SU-DHL-6 (cell line): ENCODE data around the gene CHFR.

Experiments
- H2AFZ ChIP-seq: fragments of 200-600 bp; sonication (generic); 2 replicates; pipeline ENCODE4 v1.6.1; 2014; ENCODE audit warnings: low read depth, mild to moderate bottlenecking, moderate library complexity, mixed read lengths, antibody characterized with exemption, low read length; ENCODE audit not compliant: severe bottlenecking
- H3F3A ChIP-seq: fragments of 200-600 bp; shearing (Covaris generic); 2 replicates; pipeline ENCODE4 v1.6.0; 2016; ENCODE audit warnings: antibody characterized with exemption, mild to moderate bottlenecking; ENCODE audit not compliant: insufficient read depth
- H3K27ac ChIP-seq: fragments of 200-600 bp; sonication (generic); 2 replicates; pipeline ENCODE4 v1.5.1; 2016; ENCODE audit warnings: low read depth, mild to moderate bottlenecking, low read length, moderate library complexity, mixed read lengths
- H3K27me3 ChIP-seq: fragments of 200-600 bp; sonication (generic), shearing (Covaris generic); 2 replicates; pipeline ENCODE4 v1.6.0; 2014; ENCODE audit warnings: mild to moderate bottlenecking, low read length
- H3K36me3 ChIP-seq: fragments of 200-600 bp; sonication (generic); 2 replicates; pipeline ENCODE4 v1.6.1; 2014; ENCODE audit warnings: mild to moderate bottlenecking, low read length, mixed read lengths
- H3K4me2 ChIP-seq: fragments of 300-600, 200-600 bp; shearing (Covaris generic), sonication (generic); 2 replicates; pipeline ENCODE4 v1.6.0; 2014; ENCODE audit warnings: low read length, low read depth, mild to moderate bottlenecking; ENCODE audit not compliant: poor library complexity, severe bottlenecking
- H3K4me3 ChIP-seq: fragments of 200-600 bp; sonication (generic); 2 replicates; pipeline ENCODE4 v1.5.1; 2014; ENCODE audit warnings: antibody characterized with exemption, low read length, mild to moderate bottlenecking, mixed read lengths; ENCODE audit not compliant: insufficient read depth, poor library complexity, severe bottlenecking
- H3K79me2 ChIP-seq: fragments of 200-600 bp; sonication (generic); 2 replicates; pipeline ENCODE4 v1.6.1; 2014; ENCODE audit warnings: mild to moderate bottlenecking, low read length, moderate library complexity; ENCODE audit not compliant: insufficient read depth
- H3K9ac ChIP-seq: fragments of 200-600 bp; sonication (generic); 2 replicates; pipeline ENCODE4 v1.7.0; 2014; ENCODE audit warnings: mild to moderate bottlenecking, low read length
- H3K9me2 ChIP-seq: fragments of 200-600 bp; sonication (generic); replicated peaks from 2 replicates; pipeline ENCODE4 v1.6.1; 2014; ENCODE audit warnings: low read length; ENCODE audit not compliant: insufficient read depth
- H3K9me3 ChIP-seq: fragments of 200-600 bp; sonication (generic); 2 replicates; pipeline ENCODE4 v1.6.1; 2014; ENCODE audit warnings: low read length, mixed read lengths; ENCODE audit not compliant: insufficient read depth
- H4K20me1 ChIP-seq: fragments of 200-600 bp; sonication (generic); 2 replicates; pipeline ENCODE4 v1.6.1; 2014; ENCODE audit warnings: low read depth, mild to moderate bottlenecking, antibody characterized with exemption, low read length, moderate library complexity, mixed read lengths
- CTCF ChIP-seq: fragments of 200-600 bp; sonication (generic); IDR thresholded peaks from one replicate; pipeline ENCODE4 v1.5.1; 2017; ENCODE audit warnings: antibody characterized with exemption, mild to moderate bottlenecking, low read length, moderate library complexity; ENCODE audit not compliant: insufficient read depth, poor library complexity, severe bottlenecking
- EZH2phosphoT487 ChIP-seq: fragments of 200-600 bp; sonication (generic), shearing (Covaris generic); conservative IDR thresholded peaks from 2 replicates; pipeline ENCODE4 v1.6.1; 2018; ENCODE audit warnings: mild to moderate bottlenecking, antibody characterized with exemption, low read length, moderate library complexity, mixed read lengths

The CHFR gene

GRCh38 chr12:132922676-132923075, 35.3 kb upstream of the CHFR start:
- no peaks in the 10 kb centered on the region for H4K20me1 ChIP-seq
- H3K4me3 ChIP-seq: no peak overlapping the region
- H3K36me3 ChIP-seq: peaks cover 4% of the 10 kb centered on the region; the same call in 1 of the 2 replicates
- no peak overlapping the region for H2AFZ ChIP-seq
- no peaks in the 10 kb centered on the region for H3K27me3 ChIP-seq
- H3K9me3 ChIP-seq: peaks cover 75% of the 10 kb centered on the region
- no peak overlapping the region for H3K9ac ChIP-seq
- no peak overlapping the region for H3K27ac ChIP-seq
- H3K4me2 ChIP-seq: no peak overlapping the region
- no peaks in the 10 kb centered on the region for H3K9me2 ChIP-seq
- H3F3A ChIP-seq: no peaks in the 10 kb centered on the region
- TF ChIP-seq EZH2phosphoT487 (no peak), CTCF (no peak)
- H3K79me2 ChIP-seq: no peaks in the 10 kb centered on the region

DNA sequence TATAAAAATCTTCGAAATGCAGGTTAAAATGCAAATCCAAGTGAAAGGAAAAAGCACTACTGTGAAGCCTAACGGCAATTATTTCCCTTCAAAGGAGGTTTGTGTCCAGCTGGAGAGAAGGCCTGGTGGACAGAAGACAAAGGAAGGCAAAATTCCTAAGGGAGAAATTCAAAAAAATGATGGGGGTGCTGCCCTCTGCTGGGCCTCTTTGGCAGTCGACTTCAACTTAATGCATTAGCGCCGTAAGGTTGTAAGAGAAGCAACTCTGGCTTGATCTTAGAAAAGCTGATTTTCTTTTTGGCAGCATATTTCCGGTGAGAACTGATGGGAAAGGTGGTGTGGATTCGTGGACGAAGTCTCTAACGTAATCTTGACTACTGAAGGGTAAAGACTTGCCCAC, 34.3 kb upstream of the CHFR start:
- H2AFZ ChIP-seq: no peak overlapping the region
- TF ChIP-seq CTCF (peak; percentile 30), EZH2phosphoT487 (no peak)
- peaks cover 71% of the 10 kb centered on the region for H3K9me3 ChIP-seq

DNA sequence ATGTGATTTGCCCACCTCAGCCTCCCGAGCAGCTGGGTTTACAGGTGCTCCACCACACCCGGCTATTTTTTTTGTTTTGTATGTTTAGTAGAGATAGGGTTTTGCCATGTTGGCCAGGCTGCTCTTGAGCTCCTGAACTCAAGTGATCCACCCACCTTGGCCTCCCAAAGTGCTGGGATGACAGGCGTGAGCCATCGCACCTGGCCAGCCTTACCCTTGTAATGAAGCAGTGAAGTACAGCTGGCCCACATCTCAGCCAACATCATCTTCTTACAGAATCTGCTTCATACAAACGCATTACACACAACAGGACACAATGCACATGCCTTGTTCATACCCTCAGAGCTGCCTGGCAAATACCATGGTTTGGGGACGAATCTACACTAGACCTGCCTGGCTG, 31.3 kb upstream of the CHFR start:
- H3K4me2 ChIP-seq: no peak overlapping the region
- H4K20me1 ChIP-seq: no peaks in the 10 kb centered on the region
- H3K4me3 ChIP-seq: no peak overlapping the region
- no peaks in the 10 kb centered on the region for H3K9me2 ChIP-seq
- no peaks in the 10 kb centered on the region for H3K36me3 ChIP-seq
- peaks cover 41% of the 10 kb centered on the region; the same call in 1 of the 2 replicates for H3K9me3 ChIP-seq
- no peak overlapping the region for H2AFZ ChIP-seq
- no peaks in the 10 kb centered on the region for H3K27me3 ChIP-seq
- H3K9ac ChIP-seq: no peak overlapping the region
- H3K27ac ChIP-seq: no peak overlapping the region
- TF ChIP-seq CTCF (no peak), EZH2phosphoT487 (no peak)
- H3K79me2 ChIP-seq: no peaks in the 10 kb centered on the region
- H3F3A ChIP-seq: no peaks in the 10 kb centered on the region

More for the DNA sequence above, 34.3 kb upstream of the CHFR start:
- no peaks in the 10 kb centered on the region for H3K27me3 ChIP-seq
- no peaks in the 10 kb centered on the region for H3K79me2 ChIP-seq
- no peak overlapping the region for H3K27ac ChIP-seq
- no peak overlapping the region for H3K9ac ChIP-seq
- no peak overlapping the region for H3K4me2 ChIP-seq
- H3K4me3 ChIP-seq: no peak overlapping the region
- H3K36me3 ChIP-seq: no peaks in the 10 kb centered on the region
- no peaks in the 10 kb centered on the region for H3F3A ChIP-seq
- no peaks in the 10 kb centered on the region for H3K9me2 ChIP-seq
- H4K20me1 ChIP-seq: no peaks in the 10 kb centered on the region

DNA sequence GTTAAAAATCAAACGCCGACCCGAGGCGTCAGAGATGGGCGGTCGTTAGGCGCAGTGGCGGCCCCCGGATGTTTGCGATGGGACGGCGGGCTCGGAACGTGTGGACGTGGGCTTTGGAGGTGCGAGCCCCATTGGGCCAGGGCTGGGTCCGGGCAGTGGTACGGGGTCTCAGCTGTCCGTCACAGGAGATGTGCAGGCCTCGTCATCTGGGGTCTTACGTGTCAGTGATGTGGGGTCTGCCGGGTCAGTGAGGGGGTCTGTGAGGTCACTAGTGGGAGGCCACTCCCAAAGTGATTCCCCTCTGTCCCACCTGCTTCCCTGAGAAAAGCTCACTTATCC, 21.6 kb upstream of the CHFR start:
- Histone ChIP-seq H3K9ac (no peak overlapping the region), H3K9me2 (no peaks in the 10 kb centered on the region), H3K27ac (no peak overlapping the region), H2AFZ (no peak overlapping the region), H3K4me2 (no peak overlapping the region), H3K9me3 (peaks cover 6% of the 10 kb centered on the region; the same call in 1 of the 2 replicates), H3K79me2 (no peaks in the 10 kb centered on the region), H3F3A (no peaks in the 10 kb centered on the region), H3K4me3 (no peak overlapping the region), H3K27me3 (no peaks in the 10 kb centered on the region), H4K20me1 (no peaks in the 10 kb centered on the region), H3K36me3 (no peaks in the 10 kb centered on the region)
- no peak for TF ChIP-seq CTCF
- no peak for TF ChIP-seq EZH2phosphoT487
